KOPT-K1 (cell line): Measurements from ENCODE around the gene UGGT2.

ENCODE experiments used
- H3K27ac ChIP-seq: fragments of 200-600 bp; sonication (generic); 2 replicates; pipeline ENCODE4 v1.5.1; 2016; ENCODE audit warnings: antibody characterized with exemption, mild to moderate bottlenecking, low read depth, low read length; ENCODE audit not compliant: poor library complexity, severe bottlenecking
- H3K36me3 ChIP-seq: fragments of 200-600 bp; sonication (generic); 2 replicates; pipeline ENCODE4 v1.5.1; 2017; ENCODE audit warnings: antibody characterized with exemption, mild to moderate bottlenecking, low read length, moderate library complexity; ENCODE audit not compliant: insufficient read depth
- H3K9me3 ChIP-seq: fragments of 200-600 bp; sonication (generic); 2 replicates; pipeline ENCODE4 v1.5.1; 2017; ENCODE audit warnings: antibody characterized with exemption, low read length, mild to moderate bottlenecking; ENCODE audit not compliant: insufficient read depth, poor library complexity, severe bottlenecking

UGGT2 gene

DNA sequence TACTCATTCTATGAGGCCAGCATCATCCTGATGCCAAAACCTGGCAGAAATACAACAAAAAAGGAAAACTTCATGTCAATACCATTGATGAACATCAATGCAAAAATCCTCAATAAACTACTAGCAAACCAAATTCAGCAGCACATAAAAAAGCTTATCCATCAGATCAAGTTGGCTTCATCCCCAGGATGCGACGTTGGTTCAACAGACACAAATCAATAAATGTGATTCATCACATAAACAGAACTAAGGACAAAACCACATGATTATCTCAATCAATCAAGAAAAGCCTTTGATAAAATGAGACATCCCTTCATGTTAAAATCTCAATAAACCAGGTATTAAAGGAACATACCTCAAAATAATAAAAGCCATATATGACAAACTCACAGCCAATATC, 134.3 kb downstream of the UGGT2 start:
- H3K36me3 ChIP-seq, result no peaks in the 10 kb centered on the region
- H3K9me3 ChIP-seq, result no peaks in the 10 kb centered on the region
- H3K27ac ChIP-seq, result no peak overlapping the region

DNA sequence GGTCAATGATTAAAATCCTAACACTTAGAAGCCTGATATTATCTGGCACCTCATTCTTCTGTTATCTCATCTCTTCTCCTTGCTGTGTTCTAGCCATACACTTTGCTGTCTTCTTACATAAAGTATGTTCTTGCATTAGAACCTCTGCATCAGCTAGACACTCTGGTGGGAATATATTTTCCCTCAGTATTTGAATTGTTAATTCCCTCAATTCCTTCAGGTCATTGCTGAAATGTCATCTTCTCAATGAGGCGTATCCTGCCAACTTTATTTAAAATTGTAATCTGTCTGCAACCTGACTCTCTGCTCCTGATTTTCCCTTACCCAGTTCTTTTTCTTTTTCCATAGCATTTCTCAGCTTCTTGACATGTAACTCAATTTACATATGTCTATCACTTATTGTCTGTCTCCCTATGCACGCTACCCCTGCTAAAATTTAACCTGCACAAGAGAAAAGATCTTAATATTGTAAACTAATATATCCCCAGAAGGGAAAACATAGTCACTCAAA, 138.2 kb downstream of the UGGT2 start:
- Histone ChIP-seq H3K27ac (no peak overlapping the region), H3K36me3 (no peaks in the 10 kb centered on the region), H3K9me3 (no peaks in the 10 kb centered on the region)

DNA sequence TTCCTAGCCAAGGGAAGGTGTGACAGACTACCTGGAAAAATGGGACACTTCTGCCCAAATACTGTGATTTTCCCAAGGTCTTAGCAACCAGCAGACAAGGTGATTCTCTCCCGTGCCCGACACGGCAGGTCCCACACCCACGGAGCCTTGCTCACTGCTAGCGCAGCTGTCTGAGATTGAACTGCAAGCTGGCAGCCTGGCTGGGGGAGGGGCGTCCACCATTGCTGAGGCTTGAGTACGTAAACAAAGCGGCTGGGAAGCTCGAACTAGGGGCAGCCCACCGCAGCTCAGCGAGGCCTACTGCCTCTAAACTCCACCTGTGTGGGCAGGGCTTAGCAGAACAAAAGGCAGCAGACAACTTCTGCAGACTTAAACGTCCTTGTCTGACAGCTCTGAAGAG, 146.2 kb downstream of the UGGT2 start:
- no peaks in the 10 kb centered on the region for H3K36me3 ChIP-seq
- no peak overlapping the region for H3K27ac ChIP-seq
- H3K9me3 ChIP-seq, result no peaks in the 10 kb centered on the region

DNA sequence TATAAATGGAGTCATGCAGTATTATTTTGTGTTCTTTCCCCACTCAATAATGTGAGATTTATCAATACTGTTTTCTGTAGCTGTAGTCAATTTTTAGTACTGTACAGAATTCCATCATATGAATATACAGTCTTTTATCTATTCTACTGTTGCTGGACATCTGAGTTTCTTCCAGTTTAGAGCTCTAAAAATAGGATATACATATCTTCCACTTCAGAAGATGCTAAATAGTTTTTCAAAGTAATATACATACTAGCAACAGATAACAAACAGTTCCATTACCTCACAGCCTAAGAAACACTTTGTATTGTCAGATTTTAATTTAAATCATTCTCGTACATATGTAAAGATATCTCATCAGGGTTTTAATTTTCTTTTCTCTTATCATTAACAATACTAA, 149.6 kb downstream of the UGGT2 start:
- H3K27ac ChIP-seq, result no peak overlapping the region
- H3K9me3 ChIP-seq, result no peaks in the 10 kb centered on the region
- no peaks in the 10 kb centered on the region for H3K36me3 ChIP-seq

DNA sequence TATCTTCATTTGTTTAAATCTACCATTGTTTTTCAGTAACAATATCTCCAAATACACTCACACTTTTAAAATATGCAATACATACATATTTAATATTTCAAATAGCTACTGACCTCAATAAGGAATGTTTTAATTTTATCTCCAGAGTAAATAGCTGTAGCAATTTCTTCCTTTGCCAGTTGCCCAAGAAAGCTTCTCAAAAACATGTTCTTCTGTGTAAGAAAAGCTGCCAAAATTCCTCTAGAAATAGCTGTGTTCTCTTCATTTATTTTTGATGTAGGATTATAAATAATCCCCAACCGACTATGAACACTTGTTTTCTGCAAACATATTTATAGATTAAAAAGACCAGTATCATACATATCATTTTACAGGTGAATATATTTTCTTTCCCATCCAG, 150.5 kb downstream of the UGGT2 start:
- H3K27ac ChIP-seq, result no peak overlapping the region

GRCh38 chr13:95898256-95898655, 154.9 kb downstream of the UGGT2 start:
- H3K27ac ChIP-seq, result no peak overlapping the region

More for the DNA sequence above, 150.5 kb downstream of the UGGT2 start:
- H3K9me3 ChIP-seq, result no peaks in the 10 kb centered on the region
- no peaks in the 10 kb centered on the region for H3K36me3 ChIP-seq

GRCh38 chr13:95896301-95896700, 156.9 kb downstream of the UGGT2 start:
- H3K9me3 ChIP-seq, result no peaks in the 10 kb centered on the region
- H3K27ac ChIP-seq, result no peak overlapping the region
- H3K36me3 ChIP-seq, result no peaks in the 10 kb centered on the region

More at GRCh38 chr13:95898256-95898655, 154.9 kb downstream of the UGGT2 start:
- H3K9me3 ChIP-seq, result no peaks in the 10 kb centered on the region
- no peaks in the 10 kb centered on the region for H3K36me3 ChIP-seq

GRCh38 chr13:95893861-95894260, 159.3 kb downstream of the UGGT2 start:
- Histone ChIP-seq H3K36me3 (no peaks in the 10 kb centered on the region), H3K27ac (no peak overlapping the region), H3K9me3 (no peaks in the 10 kb centered on the region)

- Histone ChIP-seq H3K9me3 (no peaks in the 10 kb centered on the region), H3K36me3 (no peaks in the 10 kb centered on the region), H3K27ac (no peak overlapping the region)
Measured at GRCh38 chr13:95882121-95882520, 171.1 kb downstream of the UGGT2 start.

GRCh38 chr13:95880331-95880730, 172.9 kb downstream of the UGGT2 start:
- no peaks in the 10 kb centered on the region for H3K36me3 ChIP-seq
- H3K9me3 ChIP-seq, result no peaks in the 10 kb centered on the region
- no peak overlapping the region for H3K27ac ChIP-seq

- Histone ChIP-seq H3K9me3 (no peaks in the 10 kb centered on the region), H3K36me3 (no peaks in the 10 kb centered on the region), H3K27ac (no peak overlapping the region)
Measured at GRCh38 chr13:95874286-95874685, 178.9 kb downstream of the UGGT2 start.

DNA sequence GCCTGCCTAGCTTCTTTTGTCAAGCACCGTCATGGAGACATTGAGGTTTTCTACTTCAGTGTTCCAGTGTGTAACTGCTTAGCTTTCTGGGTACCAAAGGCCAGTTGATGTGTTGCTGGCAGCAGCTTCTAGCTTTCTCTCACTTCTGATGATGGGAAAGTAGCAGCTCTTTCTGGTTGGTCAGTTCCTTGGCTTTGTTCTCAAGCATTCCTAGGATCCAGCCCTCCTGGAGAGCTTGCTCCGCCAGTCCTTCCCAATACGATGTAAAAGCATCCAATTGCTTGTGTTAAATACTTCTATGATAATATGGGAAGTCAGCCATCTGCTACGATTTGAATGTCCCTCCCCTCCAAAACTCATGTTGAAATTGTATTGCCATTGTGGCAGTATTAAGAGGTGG, 182.8 kb downstream of the UGGT2 start:
- no peaks in the 10 kb centered on the region for H3K36me3 ChIP-seq
- no peaks in the 10 kb centered on the region for H3K9me3 ChIP-seq
- H3K27ac ChIP-seq, result no peak overlapping the region

- H3K36me3 ChIP-seq, result no peaks in the 10 kb centered on the region
- no peak overlapping the region for H3K27ac ChIP-seq
Measured at GRCh38 chr13:95865080-95865615, 188.1 kb downstream of the UGGT2 start.

DNA sequence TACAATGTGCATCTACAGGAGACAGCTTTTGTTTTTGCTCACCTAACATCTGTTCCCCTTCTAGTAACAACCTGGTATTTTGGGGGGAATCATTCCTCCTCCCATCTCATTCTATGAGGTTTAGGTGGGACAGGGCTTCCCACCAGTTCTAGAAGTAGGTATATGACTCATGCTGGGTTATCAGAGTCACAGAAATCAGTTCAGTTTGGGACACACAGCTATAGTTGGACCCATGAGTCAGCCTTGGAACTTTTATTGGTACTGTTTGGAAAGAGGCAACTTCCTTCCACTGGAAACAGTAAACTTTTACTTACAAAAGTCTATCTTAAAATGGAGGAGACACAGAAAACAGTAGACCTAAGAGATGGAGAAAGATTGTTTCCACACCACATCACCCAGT, 190.8 kb downstream of the UGGT2 start:
- no peak overlapping the region for H3K27ac ChIP-seq
- H3K9me3 ChIP-seq, result no peaks in the 10 kb centered on the region

More at GRCh38 chr13:95865080-95865615, 188.1 kb downstream of the UGGT2 start:
- no peaks in the 10 kb centered on the region for H3K9me3 ChIP-seq

DNA sequence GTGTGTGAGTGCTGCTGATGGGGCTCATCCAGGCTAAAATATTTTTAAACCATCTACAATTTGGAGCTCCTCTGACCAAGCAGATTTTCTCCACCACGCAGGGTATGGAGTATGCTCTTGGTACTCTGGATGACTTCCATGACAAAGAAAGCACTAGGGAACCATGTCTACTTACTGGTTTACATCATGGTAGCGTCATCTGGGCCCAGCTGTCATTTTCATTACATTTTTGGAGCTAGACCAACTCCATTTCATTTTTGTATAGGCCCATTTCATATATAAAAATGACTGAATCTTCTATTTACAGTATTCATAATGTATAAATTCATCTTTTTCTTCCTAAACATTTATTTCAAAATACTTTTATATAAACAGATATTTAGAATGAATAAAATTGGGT, 191.9 kb downstream of the UGGT2 start:
- Histone ChIP-seq H3K9me3 (no peaks in the 10 kb centered on the region), H3K36me3 (no peaks in the 10 kb centered on the region), H3K27ac (no peak overlapping the region)

More for the DNA sequence above, 190.8 kb downstream of the UGGT2 start:
- no peaks in the 10 kb centered on the region for H3K36me3 ChIP-seq

- no peaks in the 10 kb centered on the region for H3K36me3 ChIP-seq
- H3K9me3 ChIP-seq, result no peaks in the 10 kb centered on the region
- H3K27ac ChIP-seq, result no peak overlapping the region
Measured at GRCh38 chr13:95858286-95859075, 194.7 kb downstream of the UGGT2 start.
